GM21825 (cell line): Measurements from ENCODE around the gene GNAI2.
A peak's percentile ranks its signal among the peaks of the same experiment; 100 is the strongest.

Experiments used
- ATAC-seq: cut with Tn5 transposase; IDR thresholded peaks from one replicate; pipeline ENCODE4 v1.9.1; 2021; ENCODE audit warnings: mild to moderate bottlenecking, moderate library complexity; ENCODE audit not compliant: unreplicated experiment

GNAI2 gene

DNA sequence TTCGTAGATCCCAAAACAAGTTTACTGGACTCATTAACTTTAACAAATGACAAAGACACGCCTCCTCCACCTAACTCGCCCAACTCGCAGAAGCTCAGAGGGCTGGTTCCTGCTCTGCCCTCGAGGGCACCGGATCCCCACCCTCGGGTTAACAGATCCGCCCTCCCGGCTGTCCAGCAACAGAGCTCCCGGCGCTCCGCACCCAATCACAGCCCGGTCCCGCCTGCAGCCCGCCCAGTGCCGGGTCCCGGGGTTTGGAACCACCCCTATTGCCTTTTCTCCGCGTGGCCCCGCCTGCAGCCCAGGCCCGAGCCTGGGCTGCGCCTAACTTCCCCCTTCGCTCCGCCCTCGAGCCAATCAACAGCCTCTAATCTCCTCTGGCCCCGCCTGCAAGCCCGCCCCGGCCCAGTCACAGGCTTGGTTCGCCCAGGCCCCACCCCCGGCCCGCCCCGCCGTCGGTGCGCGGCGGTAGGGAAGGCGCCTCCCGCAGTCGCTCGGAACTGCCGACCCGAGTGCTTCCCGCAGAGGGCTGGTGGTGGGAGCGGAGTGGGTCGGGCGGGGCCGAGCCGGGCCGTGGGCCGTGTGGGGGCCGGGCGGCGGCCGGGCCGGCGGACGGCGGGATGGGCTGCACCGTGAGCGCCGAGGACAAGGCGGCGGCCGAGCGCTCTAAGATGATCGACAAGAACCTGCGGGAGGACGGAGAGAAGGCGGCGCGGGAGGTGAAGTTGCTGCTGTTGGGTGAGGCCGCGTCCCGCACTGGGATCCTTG, at the start of gene GNAI2:
TSS of gene GNAI2 (plus strand) at position 489 of the 768 bp plus-strand sequence. CDS start at position 621, 132 bp downstream.
- ATAC-seq: peak; percentile 90

DNA sequence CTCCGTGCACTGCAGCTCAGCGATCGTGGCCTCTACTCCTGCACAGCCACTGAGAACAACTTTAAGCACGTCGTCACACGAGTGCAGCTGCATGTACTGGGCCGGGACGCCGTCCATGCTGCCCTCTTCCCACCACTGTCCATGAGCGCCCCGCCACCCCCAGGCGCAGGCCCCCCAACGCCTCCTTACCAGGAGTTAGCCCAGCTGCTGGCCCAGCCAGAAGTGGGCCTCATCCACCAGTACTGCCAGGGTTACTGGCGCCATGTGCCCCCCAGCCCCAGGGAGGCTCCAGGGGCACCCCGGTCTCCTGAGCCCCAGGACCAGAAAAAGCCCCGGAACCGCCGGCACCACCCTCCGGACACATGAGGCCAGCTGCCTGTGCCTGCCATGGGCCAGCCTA, 48.3 kb upstream of the GNAI2 start:
- ATAC-seq: no peak

DNA sequence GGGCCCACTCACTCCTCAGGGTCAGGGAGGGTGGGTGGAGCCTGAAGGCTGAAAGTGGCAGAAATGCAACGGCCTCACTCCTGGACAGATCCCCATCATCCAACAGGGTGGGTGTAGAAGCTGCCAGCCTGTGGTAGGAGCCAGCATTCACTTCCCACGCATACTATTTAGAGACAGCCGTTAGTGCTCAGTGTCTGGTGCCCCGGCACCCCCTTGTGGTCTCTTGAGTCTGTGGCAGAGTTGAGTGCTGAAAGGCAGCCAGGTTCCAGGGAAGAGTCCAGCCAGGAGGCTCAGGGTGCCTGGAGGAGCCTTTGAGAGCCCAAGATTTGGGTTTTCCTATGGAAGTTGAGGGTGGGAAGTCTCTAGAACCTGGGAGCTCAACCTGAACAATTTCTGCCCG, 46.7 kb upstream of the GNAI2 start:
- no peak for ATAC-seq

DNA sequence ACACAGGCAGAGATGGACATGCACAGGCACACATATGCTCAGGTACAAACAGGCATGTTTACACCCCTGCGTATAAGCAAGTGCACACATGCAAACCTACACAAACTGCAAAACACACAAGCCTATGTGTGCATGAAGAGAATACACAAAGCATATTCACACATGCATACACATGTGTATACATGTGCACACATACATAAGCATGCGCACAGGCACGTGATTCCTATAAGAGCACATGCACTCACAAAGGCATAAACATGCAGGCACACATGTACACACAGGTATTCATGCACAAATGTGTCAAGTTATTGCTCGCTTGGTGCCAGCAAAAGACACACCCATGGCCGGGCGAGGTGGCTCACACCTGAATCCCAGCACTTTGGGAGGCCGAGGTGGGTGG, 46.0 kb upstream of the GNAI2 start:
- ATAC-seq: no peak

DNA sequence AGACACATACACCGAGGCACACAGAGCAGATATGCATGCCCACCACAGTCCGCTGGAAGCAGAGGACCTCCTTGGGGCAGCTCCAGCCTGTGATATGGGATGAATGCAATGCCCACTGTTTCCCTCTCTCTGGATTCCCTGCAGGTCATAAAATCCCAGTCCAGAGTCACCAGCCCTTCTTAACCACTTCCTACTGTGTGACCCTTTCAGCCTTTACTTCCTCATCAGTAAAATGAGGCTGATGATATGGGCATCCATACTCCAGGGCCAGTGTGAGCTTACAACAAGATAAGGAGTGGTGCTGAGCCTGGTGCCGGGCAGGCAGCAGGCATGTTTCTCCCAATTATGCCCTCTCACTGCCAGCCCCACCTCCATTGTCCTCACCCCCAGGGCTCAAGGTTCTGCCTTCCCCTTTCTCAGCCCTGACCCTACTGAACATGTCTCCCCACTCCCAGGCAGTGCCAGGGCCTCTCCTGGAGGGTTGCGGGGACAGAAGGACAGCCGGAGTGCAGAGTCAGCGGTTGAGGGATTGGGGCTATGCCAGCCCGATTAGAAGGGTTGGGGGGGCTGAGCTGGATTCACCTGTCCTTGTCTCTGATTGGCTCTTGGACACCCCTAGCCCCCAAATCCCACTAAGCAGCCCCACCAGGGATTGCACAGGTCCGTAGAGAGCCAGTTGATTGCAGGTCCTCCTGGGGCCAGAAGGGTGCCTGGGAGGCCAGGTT, 44.9 kb upstream of the GNAI2 start, which contains the start of gene GNAT1:
TSS of gene GNAT1 (plus strand) at position 675 of the 725 bp plus-strand sequence. CDS start 116 bp downstream, outside the sequence.
- ATAC-seq: no peak

DNA sequence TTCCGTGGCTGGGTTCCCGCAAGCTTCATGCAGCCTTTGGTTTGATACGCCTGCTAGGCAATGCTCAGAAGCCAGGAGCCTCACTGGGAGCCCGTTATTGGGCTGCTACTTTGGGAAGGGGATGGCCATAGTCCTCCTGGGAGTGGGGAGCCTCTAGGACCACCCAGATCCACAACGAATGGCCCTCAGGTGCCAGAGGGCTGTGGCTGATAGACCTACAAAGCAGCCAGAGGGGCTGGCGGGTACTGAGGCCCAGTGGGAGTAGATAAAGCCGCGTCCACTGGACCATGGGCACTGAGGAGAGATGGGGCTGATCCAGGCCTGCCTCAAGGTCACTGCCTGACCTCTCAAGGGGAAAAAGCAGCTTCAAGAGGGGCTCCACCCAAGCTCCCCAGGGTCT, 43.9 kb upstream of the GNAI2 start:
- no peak for ATAC-seq

DNA sequence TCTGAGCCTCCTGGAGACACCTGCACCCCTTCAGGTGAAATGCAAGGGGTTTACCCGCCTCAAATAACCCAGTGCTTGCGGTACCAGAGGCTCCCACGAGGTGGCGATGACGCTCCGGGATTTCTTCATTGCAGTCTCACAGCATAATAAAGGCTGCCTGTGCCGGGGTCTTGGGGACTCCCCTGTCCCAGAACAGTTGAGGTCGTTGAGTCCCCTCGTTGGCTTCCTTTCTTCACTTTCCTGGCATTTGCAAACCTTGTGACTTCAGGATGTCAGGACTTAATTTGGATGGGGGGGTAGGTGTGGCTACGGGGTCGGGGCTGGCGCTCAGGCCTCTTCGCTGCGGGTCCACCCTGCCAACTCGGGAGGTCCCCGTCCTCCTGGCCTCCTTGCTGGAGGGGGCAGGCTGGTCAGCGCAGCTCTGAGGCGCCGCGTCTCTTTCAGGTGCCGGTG, 43.3 kb upstream of the GNAI2 start:
- ATAC-seq: no peak

DNA sequence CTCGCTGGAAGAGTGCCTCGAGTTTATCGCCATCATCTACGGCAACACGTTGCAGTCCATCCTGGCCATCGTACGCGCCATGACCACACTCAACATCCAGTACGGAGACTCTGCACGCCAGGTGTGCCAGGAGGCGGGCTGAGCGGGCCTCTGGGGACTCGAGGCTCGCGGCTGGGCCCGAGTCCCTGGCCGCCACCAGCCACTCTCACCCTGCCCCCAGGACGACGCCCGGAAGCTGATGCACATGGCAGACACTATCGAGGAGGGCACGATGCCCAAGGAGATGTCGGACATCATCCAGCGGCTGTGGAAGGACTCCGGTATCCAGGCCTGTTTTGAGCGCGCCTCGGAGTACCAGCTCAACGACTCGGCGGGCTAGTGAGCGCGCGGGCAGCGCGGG, 42.7 kb upstream of the GNAI2 start:
- ATAC-seq: no peak

DNA sequence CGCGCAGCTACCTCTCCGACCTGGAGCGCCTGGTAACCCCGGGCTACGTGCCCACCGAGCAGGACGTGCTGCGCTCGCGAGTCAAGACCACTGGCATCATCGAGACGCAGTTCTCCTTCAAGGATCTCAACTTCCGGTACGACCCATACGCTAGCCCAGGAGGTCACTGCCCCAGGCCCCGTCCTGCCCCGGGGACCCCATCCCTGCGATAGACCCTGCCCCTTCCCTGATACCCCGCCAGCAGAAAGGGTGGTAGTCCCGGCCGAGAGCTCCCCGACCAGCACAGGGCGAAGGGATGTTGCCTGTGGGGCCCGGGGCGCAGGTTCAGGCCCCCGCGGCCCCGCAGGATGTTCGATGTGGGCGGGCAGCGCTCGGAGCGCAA, 42.3 kb upstream of the GNAI2 start:
- no peak for ATAC-seq

DNA sequence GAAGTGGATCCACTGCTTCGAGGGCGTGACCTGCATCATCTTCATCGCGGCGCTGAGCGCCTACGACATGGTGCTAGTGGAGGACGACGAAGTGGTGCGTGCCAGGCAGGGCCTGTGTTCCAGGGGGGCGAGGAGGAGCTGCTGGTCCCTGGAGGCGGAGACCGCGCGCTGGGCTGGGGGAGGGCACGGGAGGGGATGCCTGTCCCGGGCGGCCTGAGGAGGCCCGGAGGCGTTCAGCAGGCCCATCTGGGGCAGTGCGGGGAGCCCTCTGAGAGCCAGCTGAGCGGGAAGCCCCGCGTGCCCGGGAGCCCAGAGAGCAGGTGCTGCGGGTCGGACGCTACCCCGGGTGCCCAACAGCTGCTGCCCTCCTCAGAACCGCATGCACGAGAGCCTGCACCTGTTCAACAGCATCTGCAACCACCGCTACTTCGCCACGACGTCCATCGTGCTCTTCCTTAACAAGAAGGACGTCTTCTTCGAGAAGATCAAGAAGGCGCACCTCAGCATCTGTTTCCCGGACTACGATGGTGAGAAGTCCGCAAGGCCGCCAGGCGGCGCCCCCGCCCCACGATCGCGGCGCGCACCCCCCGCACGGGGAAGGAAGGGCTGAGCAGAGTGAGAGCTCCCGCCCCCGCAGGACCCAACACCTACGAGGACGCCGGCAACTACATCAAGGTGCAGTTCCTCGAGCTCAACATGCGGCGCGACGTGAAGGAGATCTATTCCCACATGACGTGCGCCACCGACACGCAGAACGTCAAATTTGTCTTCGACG, 41.7 kb upstream of the GNAI2 start:
- no peak for ATAC-seq

DNA sequence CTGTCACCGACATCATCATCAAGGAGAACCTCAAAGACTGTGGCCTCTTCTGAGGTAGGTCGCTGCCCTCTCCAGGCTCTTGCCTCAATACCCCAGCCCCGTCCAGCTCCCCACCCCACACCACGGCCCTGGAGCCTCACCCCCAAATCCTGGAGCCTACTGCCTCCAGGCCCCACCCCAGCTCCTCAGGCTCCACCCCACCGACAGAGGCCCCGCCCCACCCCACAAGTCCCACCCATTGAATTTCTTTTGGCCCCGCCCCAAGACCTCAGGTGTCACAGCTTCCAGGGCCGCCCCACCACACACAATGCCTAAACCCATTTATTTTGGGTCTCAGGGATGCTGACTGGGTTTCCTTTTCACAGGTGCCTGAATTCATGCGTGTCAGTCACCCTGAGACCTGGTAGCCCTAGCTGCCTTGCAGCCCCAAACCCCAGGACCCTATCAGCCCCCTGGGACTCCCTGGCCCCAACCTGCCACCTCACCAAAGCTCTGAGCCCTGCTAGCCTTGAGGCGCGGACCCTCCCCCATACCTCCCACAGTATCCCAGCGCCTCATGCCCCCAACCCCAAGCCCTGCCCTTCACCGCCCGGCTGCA, 41.0 kb upstream of the GNAI2 start:
- ATAC-seq: no peak

DNA sequence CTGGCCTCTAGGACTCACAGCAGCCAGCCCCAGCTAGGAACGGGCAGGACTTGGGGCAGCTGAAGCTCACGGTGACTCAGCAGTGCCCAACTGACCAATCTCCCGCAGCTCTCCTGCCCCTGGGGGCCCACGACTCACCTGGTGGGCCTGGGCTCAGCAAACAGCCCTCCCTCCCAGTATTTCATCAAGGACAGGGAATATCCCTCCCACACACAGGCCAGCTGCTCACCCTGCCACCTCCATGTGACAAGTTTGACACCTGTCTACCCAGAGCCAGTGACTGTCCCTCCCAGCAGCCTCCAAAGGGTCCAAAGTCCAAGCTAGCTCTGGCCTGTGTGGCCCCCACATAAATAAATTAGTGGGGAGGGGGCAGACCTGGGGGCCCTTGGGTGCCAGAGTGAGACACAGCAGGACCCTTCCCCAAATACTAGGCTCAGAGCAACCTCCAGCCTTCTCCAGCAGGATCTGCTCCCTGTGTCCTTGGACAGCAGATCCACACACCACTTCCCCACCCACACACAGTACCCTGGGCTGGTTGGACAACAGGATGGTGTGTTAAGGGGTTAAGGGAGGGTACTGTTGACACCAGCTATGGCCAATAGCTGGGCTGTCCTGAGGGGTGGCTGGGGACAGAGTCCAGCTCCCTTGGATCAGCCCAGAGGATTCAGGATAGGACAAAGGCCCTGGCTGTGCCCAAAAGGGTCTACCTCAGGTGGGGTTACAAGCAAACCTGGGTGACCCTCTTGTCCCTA, 40.3 kb upstream of the GNAI2 start:
- no peak for ATAC-seq

DNA sequence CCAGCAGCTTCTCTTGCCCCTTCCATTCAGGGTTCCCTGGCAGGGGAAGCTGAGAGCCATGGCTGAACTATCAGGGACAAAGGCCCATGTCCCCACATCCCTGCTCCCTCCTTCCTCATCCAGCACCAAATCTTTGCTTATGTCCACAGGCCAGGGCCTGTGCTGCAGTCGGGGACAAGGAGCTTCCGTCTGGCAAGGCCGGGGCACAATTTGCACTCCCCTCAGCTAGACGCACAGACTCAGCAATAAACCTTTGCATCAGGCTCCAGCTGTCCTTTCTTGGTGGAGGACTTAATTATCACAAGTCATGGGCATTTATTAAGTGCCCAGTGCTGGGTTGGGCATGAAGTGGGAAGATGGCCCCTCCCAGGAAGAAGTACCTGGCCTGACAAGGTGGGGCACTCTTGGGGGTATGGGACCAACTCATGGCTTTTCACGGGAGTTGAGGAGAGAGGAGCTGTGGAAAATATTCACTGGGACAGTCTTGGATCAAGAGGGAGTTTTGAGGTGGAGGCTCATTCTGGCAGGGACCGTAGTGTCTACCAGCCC, 39.7 kb upstream of the GNAI2 start:
- no peak for ATAC-seq

DNA sequence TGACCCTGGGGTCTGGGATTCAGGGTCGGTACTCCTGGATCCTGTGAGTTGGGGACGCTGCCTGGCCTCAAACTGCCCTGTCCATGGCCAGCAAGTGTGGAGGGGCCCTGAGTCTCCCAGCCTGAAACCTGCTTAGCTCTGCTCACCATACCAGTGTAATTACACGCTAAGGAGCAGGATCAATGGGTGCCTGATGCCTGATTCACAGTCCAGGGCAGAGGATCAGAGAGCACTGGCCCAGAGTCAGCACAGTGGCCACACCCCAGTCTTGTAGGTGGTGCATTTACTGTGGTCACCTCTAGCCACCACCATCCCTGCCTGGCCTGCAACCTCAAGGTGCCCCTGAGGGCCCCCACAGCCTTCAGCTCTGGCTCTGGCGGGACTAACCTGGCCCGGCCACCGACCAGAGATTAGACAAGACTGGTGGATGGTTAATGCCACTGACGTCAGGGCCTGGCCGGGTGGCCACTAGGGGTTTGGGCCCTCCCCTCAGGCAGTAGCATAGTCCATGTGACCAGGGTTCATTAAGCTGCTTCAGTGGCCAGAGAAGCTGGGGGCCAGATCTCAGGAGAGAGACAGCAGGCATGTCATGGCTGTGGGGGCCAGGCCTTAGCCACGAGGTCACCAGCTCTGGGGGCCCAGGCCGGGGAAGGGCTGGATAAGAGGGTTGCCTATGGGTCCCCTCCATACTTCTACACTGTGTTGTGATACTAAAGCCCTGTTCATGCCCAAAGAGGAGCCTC, 34.3 kb upstream of the GNAI2 start:
- no peak for ATAC-seq

DNA sequence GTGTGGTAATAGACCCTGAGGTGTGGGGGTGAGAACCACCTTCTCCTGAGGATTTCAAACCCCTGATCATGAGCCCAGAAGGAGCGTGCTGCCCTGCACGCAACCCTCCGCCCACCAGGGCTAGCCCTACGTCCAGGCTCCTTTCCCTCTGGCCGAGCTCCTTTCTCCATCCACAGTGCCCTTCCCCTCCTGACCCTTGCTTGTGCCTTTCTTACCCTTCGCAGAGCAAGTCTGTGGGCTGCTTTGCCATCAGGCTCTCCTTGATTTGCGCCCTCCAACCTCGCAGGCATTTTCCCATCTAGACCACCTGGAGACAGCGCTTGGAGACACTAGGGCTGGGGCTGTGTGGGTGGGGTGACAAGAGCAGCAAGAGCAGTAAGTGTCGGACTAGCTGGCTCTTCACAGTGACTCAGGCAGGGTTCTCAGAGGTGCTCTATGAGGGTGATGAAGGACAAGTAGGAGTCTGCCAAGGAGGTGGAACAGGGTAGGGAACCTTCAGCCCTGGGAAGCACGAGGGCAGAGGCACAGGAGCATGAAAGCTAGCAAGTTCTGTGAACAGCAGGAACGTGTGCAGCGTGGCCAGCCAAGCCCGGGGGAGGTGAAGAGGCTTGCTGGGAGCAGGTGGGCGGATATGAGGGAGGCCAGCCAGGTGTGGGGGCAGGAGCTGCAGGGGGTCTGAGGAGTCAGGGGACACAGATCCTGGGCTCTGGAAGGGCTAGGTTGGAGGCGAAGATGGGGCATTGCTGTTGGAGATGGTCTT, 33.5 kb upstream of the GNAI2 start:
- ATAC-seq: no peak

DNA sequence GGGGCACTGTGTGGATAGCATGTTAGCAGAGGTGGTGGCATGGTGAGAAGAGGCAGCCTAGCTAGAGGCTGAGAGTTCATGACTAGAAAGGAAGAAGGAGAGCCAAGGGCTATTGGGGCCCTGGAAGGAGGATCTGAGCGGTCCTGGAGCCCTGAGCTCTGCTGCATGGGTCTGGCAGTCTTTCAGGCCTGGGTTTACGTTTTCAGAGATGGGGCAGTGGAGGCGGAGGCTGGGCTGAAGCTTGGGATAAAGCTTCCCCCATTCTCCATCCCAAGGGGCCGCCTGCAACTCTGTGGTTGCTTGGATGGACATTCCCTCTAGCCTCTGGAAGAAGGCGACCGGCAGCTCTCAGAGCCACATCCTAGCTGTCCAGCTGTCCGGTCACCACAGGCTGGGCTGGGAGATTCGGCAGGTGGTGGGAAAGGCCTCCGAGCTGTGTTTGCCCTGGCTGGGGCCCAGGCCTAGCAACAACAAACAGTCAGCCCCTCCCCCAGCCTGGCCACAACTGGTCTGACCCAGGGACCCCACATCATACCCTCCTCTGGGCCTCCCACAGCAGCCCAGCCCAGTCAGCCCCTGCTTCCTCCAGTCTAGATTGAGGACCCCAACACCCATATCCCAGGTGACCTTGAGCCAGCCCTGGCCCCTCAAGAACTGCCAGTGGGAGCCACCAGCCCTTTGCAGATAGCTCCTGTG, 32.7 kb upstream of the GNAI2 start:
- no peak for ATAC-seq

DNA sequence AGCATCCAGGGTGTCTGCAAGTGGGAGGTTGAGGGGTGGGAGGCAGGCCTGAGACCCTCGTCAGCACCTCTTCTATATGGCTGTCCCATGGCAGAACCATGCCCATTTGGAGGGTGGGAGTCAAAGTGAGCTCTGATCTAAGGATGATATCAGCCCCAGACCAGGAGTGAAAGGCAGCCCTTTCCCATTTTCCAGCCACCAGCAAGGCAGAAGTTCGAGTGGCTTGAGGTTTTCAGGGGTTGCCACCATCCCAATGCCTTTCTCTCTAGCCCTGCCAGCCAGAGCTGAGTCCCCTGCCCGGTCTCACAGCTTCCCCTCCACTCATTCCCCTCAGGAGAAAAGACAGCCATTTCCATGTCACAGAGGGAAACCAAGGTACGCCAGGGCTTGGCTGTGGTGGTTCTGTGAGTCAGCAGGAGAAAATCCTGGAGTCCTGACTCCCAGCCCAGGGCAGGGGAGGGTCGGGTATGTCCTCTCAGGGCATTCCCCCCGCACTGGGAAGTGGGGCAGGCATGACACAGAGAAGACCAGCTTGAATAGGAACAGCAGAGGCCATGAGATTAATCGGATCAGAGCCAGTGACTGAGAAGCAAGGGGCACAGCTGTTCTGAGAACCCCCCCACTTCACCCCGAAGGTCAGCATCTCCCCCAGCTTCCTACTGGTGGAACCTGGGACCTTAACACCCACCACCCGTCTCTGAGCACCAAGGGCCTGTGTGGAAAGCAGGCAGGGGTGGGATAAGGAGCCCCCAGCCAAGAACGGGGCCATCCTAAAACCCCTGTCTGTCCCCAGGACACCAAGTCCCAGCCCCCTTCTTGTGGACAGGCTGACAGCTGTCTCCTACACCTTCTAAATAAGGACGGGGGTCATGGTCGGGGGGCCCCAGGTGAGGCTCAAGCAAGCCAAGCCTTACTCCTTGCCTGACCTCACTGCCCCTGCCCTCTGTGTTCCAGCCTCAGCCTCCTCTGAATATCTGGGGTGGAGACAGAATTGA, 31.9 kb upstream of the GNAI2 start:
- no peak for ATAC-seq
